Trophoblast cell (in vitro differentiated cells and primary cell): Measurements from ENCODE around the gene CNPY1.

ENCODE experiments used
- DNase-seq, 2 donors: peaks; one replicate each; pipeline ENCODE4 v3.0.0-alpha.2; 2016
- H2AFZ ChIP-seq: 2 replicates; pipeline ENCODE4 v1.6.1; 2013; ENCODE audit warnings: low read length, moderate library complexity, mild to moderate bottlenecking; ENCODE audit not compliant: insufficient read depth, poor library complexity
- H2AK5ac ChIP-seq: 2 replicates; pipeline ENCODE4 v1.6.1; 2013; ENCODE audit warnings: mild to moderate bottlenecking, low read length
- H2BK120ac ChIP-seq: 2 replicates; pipeline ENCODE4 v1.6.1; 2013; ENCODE audit warnings: low read length, mild to moderate bottlenecking, moderate library complexity; ENCODE audit not compliant: insufficient read depth, poor library complexity
- H2BK12ac ChIP-seq: 2 replicates; pipeline ENCODE4 v1.6.1; 2013; ENCODE audit warnings: mild to moderate bottlenecking, low read length, moderate library complexity
- H2BK5ac ChIP-seq: 2 replicates; pipeline ENCODE4 v1.6.1; 2013; ENCODE audit warnings: low read length, low read depth, moderate library complexity, mild to moderate bottlenecking; ENCODE audit not compliant: poor library complexity
- H3K14ac ChIP-seq: 2 replicates; pipeline ENCODE4 v1.6.1; 2013; ENCODE audit warnings: mild to moderate bottlenecking, low read length
- H3K18ac ChIP-seq: 2 replicates; pipeline ENCODE4 v1.6.1; 2013; ENCODE audit warnings: mild to moderate bottlenecking, low read length
- H3K23ac ChIP-seq: 2 replicates; pipeline ENCODE4 v1.6.1; 2013; ENCODE audit warnings: low read length
- H3K27ac ChIP-seq: 2 replicates; pipeline ENCODE4 v1.5.1; 2013; ENCODE audit warnings: low read depth, mild to moderate bottlenecking, inconsistent platforms, low read length, moderate library complexity
- H3K27me3 ChIP-seq: 2 replicates; pipeline ENCODE4 v1.6.1; 2013; ENCODE audit warnings: inconsistent platforms, mild to moderate bottlenecking, low read length, moderate library complexity; ENCODE audit not compliant: insufficient read depth
- H3K36me3 ChIP-seq, 2 experiments: 1 replicate in 1 of 2; 2 replicates in 1 of 2; pipeline ENCODE4 v1.6.1; 2013; ENCODE audit warnings: low read length in 2 of 2, mild to moderate bottlenecking in 2 of 2, moderate library complexity in 1 of 2; ENCODE audit not compliant: insufficient read depth in 2 of 2, control insufficient read depth in 1 of 2
- H3K4ac ChIP-seq: 2 replicates; pipeline ENCODE4 v1.6.1; 2013; ENCODE audit warnings: low read depth, mild to moderate bottlenecking, low read length, moderate library complexity
- H3K4me1 ChIP-seq, 2 experiments: 1 replicate in 1 of 2; 2 replicates in 1 of 2; pipeline ENCODE4 v1.6.1; 2013; ENCODE audit warnings: low read length in 2 of 2, mild to moderate bottlenecking in 2 of 2, moderate library complexity in 1 of 2; ENCODE audit not compliant: insufficient read depth in 2 of 2, control insufficient read depth in 1 of 2
- H3K4me2 ChIP-seq: 2 replicates; pipeline ENCODE4 v1.6.1; 2013; ENCODE audit warnings: inconsistent platforms, mild to moderate bottlenecking, low read length, moderate library complexity
- H3K4me3 ChIP-seq: 2 replicates; pipeline ENCODE4 v1.5.1; 2013; ENCODE audit warnings: mild to moderate bottlenecking, low read depth, low read length, inconsistent platforms
- H3K79me1 ChIP-seq: one replicate; pipeline ENCODE4 v1.6.1; 2013; ENCODE audit warnings: low read length
- H3K79me2 ChIP-seq: 2 replicates; pipeline ENCODE4 v1.6.1; 2013; ENCODE audit warnings: low read length, mild to moderate bottlenecking; ENCODE audit not compliant: control insufficient read depth, insufficient read depth, poor library complexity
- H3K9ac ChIP-seq: 2 replicates; pipeline ENCODE4 v1.6.1; 2013; ENCODE audit warnings: mild to moderate bottlenecking, low read length
- H3K9me3 ChIP-seq: 2 replicates; pipeline ENCODE4 v1.6.1; 2013; ENCODE audit warnings: low read depth, mild to moderate bottlenecking, control low read depth, inconsistent platforms, low read length; ENCODE audit not compliant: insufficient read depth
- H4K12ac ChIP-seq: 2 replicates; pipeline ENCODE4 v1.6.1; 2013; ENCODE audit warnings: low read depth, mild to moderate bottlenecking, low read length, moderate library complexity
- H4K8ac ChIP-seq: 2 replicates; pipeline ENCODE4 v1.6.1; 2013; ENCODE audit warnings: low read depth, mild to moderate bottlenecking, low read length, moderate library complexity
- H4K91ac ChIP-seq: one replicate; pipeline ENCODE4 v1.6.1; 2013; ENCODE audit warnings: low read depth, mild to moderate bottlenecking, low read length, moderate library complexity
- WGBS: extraction: QIAGEN DNeasy Blood & Tissue Kit; methylation state at CpG from one replicate; pipeline ENCODE4 v1.1.7; 2013; ENCODE audit warnings: missing lambda C conversion rate; ENCODE audit not compliant: insufficient read length, insufficient coverage; ENCODE audit errors: extremely low coverage; 5-methylcytosine and 5-hydroxymethylcytosine counted together

Gene CNPY1

GRCh38 chr7:155484483-155485399 is 61.6 kb downstream of the CNPY1 start:
- Histone ChIP-seq H3K4me1 (no peaks in the 10 kb centered on the region), H3K79me1 (no peaks in the 10 kb centered on the region), H2BK5ac (no peak overlapping the region), H4K91ac (no peak overlapping the region), H2AFZ (no peak overlapping the region), H3K27me3 (no peaks in the 10 kb centered on the region), H3K4me2 (no peak overlapping the region), H3K27ac (no peak overlapping the region), H3K4me3 (no peak overlapping the region), H2BK12ac (no peak overlapping the region), H3K23ac (no peak overlapping the region), H4K12ac (no peak overlapping the region), H3K9ac (no peak overlapping the region), H2BK120ac (no peak overlapping the region), H3K4ac (no peak overlapping the region), H3K14ac (no peak overlapping the region), H3K18ac (no peak overlapping the region), H3K79me2 (no peaks in the 10 kb centered on the region), H3K9me3 (peaks cover 6% of the 10 kb centered on the region), H4K8ac (no peak overlapping the region), H2AK5ac (no peak overlapping the region), H3K36me3 (no peaks in the 10 kb centered on the region)
- WGBS = no CpG with 5 or more reads among the region's 23 CpGs
- DNase-seq = no peak

- no peak overlapping the region for H3K18ac ChIP-seq
- H2AFZ ChIP-seq = no peak overlapping the region
- H4K12ac ChIP-seq = no peak overlapping the region
- no peak overlapping the region for H2AK5ac ChIP-seq
- no CpG with 5 or more reads among the region's 16 CpGs for WGBS
- no peaks in the 10 kb centered on the region for H3K79me1 ChIP-seq
- H4K8ac ChIP-seq = no peak overlapping the region
- H3K23ac ChIP-seq = no peak overlapping the region
- H3K79me2 ChIP-seq = no peaks in the 10 kb centered on the region
- no peak overlapping the region for H2BK120ac ChIP-seq
- no peak overlapping the region for H3K14ac ChIP-seq
- peak overlapping the region; percentile 17 for H3K4me3 ChIP-seq
- H3K27ac ChIP-seq = no peak overlapping the region
- no peaks in the 10 kb centered on the region for H3K36me3 ChIP-seq
- peaks cover 6% of the 10 kb centered on the region for H3K9me3 ChIP-seq
- H2BK5ac ChIP-seq = no peak overlapping the region
- no peaks in the 10 kb centered on the region for H3K4me1 ChIP-seq
- no peak for DNase-seq
- H3K27me3 ChIP-seq = no peaks in the 10 kb centered on the region
- H3K4me2 ChIP-seq = no peak overlapping the region
- H3K9ac ChIP-seq = no peak overlapping the region
- H2BK12ac ChIP-seq = no peak overlapping the region
- H3K4ac ChIP-seq = no peak overlapping the region
- no peak overlapping the region for H4K91ac ChIP-seq
Measured at GRCh38 chr7:155483868-155484325, 62.5 kb downstream of the CNPY1 start.

DNA sequence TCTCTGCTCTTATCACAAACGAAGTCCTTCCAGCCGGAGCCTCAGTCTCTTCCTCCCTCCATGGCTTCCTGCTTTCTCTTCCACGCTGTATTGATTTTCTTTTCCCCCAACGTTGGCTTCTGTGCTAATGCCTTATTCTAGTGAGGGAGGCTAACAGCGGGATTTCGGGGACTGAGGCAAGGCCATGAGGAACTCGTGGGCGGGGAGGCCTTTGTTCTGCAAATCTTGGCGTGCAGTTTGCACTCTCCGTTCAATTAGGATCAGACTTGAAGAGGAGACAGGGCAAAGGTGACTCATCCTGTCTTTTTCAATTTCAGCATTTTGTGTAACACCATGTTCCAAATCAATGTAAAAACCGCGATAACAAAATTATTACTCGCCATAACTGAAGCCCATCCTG is 63.1 kb downstream of the CNPY1 start:
- H3K79me2 ChIP-seq = no peaks in the 10 kb centered on the region
- H4K12ac ChIP-seq = no peak overlapping the region
- no peak overlapping the region for H2BK5ac ChIP-seq
- WGBS = no CpG with 5 or more reads among the region's 13 CpGs
- H3K4ac ChIP-seq = no peak overlapping the region
- H4K8ac ChIP-seq = no peak overlapping the region
- H3K4me3 ChIP-seq = no peak overlapping the region
- H2BK12ac ChIP-seq = no peak overlapping the region
- H2BK120ac ChIP-seq = no peak overlapping the region
- H2AK5ac ChIP-seq = no peak overlapping the region
- H3K4me2 ChIP-seq = no peak overlapping the region
- no peak overlapping the region for H4K91ac ChIP-seq
- peaks cover 6% of the 10 kb centered on the region for H3K9me3 ChIP-seq
- no peak overlapping the region for H3K14ac ChIP-seq
- no peaks in the 10 kb centered on the region for H3K79me1 ChIP-seq
- H2AFZ ChIP-seq = no peak overlapping the region
- no peak for DNase-seq
- H3K27ac ChIP-seq = no peak overlapping the region
- no peak overlapping the region for H3K18ac ChIP-seq
- H3K9ac ChIP-seq = no peak overlapping the region
- no peaks in the 10 kb centered on the region for H3K4me1 ChIP-seq
- H3K27me3 ChIP-seq = no peaks in the 10 kb centered on the region
- no peak overlapping the region for H3K23ac ChIP-seq
- H3K36me3 ChIP-seq = no peaks in the 10 kb centered on the region

DNA sequence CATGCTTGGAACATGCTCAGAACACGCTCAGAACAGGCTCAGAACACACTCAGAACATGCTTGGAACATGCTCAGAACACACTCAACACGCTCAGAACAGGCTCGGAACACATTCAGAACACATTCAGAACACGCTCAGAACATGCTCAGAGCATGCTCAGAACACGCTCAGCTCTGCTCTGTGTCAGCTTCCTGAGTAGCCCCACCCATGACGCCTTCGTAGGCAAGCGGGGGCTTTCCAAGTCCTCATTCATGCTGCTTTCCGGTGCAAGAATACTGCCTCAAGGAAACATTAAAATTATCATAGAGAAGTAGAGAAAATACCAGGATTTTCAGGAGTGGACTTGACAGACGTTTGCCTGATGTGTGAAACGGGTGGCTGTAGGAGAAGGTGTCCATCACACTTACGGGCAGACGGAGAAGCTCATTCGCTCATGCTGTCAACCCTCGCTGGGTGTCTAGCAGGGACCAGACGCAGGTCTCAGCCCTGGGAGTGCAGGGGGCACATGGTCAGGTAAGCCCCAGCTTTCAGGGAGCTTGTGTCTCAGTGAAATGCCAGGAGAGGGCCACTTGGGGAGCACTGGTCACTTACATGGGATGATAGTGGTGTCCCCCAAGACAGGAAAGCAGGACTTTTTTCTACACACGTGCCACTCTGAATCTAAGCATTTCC is 63.7 kb downstream of the CNPY1 start:
- Histone ChIP-seq H4K91ac (no peak overlapping the region), H3K4me2 (no peak overlapping the region), H3K79me1 (no peaks in the 10 kb centered on the region), H2AFZ (no peak overlapping the region), H3K9ac (no peak overlapping the region), H2BK120ac (no peak overlapping the region), H3K9me3 (peaks cover 6% of the 10 kb centered on the region), H3K36me3 (no peaks in the 10 kb centered on the region), H4K8ac (no peak overlapping the region), H3K4ac (no peak overlapping the region), H2AK5ac (no peak overlapping the region), H4K12ac (no peak overlapping the region), H3K27ac (no peak overlapping the region), H3K18ac (no peak overlapping the region), H3K14ac (no peak overlapping the region), H3K23ac (no peak overlapping the region), H3K4me3 (no peak overlapping the region), H2BK12ac (no peak overlapping the region), H3K4me1 (no peaks in the 10 kb centered on the region), H3K27me3 (no peaks in the 10 kb centered on the region), H2BK5ac (no peak overlapping the region), H3K79me2 (no peaks in the 10 kb centered on the region)
- peak in 1 of 2 donors; percentile 1 for DNase-seq
- WGBS = no CpG with 5 or more reads among the region's 17 CpGs
